Activated naive CD4-positive, alpha-beta T cell treated with anti-CD3 and anti-CD28 coated beads, Interleukin-2, amount 50 U/mL, for 16 hours (primary cell): Measurements from ENCODE around the gene PSENEN.

ENCODE experiments used
- DNase-seq: peaks from one replicate; pipeline ENCODE4 v3.0.0-alpha.2; 2020

PSENEN gene

DNA sequence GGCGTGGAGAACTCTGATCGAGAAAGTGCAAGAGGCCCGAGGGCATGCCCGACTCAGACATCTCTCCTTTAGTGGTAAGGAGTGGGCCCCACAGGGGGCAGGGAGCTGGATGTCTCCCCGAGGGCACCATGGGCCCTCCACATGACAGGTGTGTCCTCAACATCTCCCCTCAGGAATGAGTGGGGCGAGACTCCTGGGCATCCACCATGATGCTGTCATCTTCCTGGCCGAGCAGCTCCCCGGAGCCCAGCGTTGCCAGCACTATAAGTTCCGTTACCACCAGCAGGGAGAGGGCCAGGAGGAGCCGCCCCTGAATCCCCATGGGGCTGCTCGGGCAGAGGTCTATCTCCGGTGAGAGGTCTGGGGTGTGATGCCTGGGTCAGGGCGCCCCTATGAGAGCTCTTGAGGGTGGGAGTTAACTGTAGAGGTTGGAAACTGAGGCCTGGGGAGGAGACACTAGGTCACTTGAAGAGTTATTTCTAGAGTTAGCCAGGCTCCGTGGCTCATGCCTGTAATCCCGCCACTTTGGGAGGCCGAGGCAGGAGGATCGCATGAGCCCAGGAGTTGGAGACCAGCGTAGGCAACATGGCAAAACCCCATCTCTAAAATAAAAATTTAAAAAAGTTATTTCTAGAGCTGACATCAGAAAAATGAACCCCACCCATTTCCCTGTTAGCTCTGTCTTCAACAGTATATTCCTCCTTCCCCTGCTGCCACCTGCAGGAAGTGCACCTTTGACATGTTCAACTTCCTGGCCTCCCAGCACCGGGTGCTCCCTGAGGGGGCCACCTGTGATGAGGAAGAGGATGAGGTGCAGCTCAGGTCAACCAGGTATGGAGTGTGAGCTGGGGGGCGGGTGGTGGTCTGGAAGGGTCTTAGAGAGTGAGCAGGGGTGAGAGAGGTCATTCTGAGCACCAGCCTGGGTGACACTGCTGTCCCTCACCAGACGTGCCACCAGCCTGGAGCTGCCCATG is 8.3 kb upstream of the PSENEN start:
- DNase-seq = no peak

GRCh38 chr19:35738021-35738886 is 7.2 kb upstream of the PSENEN start:
- no peak for DNase-seq

GRCh38 chr19:35738887-35739229 is 6.6 kb upstream of the PSENEN start:
- DNase-seq = no peak

DNA sequence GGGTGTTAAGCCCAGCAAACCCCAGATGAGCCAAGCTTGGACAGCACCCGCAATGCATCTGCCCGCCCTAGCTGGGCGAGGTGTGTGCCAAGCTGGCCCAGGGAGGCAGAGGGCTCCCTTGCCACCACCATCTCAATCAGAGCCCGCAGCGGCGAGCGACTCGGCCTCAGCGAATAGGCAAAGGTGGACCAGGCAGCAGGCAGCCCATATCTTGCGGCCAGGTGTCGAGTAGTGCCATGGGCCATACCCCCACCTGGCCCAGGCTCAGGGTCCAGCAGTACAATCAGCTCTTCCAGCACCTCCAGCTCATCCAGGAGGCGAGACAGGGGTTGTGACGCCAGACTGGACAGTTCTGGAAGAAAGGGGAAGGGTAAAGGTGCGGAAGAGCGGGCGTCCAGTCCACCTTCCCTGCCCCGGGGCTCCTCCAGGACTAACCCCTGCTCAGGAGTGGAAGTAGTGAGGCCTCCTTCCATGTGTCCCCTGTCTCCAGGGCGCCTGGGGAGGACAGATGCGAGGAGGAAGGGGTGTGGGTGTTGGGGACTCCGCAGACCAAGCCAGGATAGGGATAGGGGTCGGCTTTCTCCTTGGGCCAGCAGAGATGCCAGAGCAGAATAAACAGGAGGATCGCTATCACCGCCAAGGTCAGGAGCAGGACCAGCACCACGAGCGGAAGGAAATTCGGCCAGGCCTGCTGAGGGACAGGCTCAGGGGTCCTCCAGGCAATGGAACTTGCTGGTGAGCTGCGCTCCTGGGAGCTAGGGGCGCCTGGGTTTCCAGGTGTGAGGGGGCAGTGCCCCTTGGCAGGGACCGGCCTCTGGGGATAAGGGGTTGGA is 6.0 kb upstream of the PSENEN start:
- DNase-seq = no peak

DNA sequence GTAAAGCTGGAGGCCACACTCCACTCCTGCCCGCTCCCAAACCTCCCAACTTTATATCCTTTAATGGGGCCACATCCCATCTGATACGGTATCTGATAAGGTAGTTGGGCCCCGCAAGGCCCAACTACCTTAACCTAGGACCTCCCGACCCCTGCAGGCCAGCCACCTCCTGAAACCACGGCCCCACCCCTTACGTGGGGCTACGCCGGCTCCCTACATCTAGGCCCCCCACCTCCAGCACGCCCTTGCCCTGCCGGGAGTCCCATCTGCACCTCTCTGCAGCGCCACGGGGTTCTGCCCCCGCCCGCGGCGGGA is 5.4 kb upstream of the PSENEN start:
- no peak for DNase-seq

DNA sequence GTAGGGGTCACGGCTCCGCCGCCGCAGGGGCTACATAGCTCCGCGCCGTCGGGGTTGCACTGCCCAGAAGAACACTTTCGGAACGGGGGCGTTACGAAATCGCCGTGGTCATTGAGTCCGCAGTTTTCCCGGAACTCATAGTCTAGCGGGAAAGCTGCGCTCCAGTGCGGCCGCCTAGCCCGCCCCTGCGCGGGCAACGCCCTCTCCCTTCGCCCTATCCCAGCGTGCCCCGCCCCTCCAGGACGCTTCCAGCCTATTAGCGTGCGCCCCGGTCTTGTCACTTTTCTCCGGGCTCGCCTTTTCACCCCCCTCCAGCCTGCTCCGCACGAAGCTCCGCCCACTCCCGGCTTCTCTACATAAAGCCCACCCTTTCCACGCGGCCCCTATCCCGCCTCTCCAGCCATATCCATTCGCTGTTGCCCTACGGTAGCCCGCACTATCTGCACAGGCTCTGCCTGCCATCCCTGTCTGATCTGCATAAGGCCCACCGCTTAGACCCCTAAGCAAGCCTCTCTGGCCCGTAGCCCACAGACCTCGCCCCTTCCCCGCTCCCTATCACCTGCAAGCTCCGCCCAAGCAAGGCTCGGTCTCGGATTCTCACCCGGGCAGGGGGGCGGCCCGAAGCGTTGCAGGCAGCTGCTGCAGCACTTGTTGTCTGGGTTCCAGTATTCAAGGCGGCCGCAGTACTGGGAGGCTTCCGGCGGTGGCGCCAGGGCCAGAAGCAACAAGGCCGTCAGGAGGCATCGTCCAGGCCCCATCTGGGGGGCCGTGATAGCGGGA is 4.8 kb upstream of the PSENEN start:
- peak; percentile 97 for DNase-seq

DNA sequence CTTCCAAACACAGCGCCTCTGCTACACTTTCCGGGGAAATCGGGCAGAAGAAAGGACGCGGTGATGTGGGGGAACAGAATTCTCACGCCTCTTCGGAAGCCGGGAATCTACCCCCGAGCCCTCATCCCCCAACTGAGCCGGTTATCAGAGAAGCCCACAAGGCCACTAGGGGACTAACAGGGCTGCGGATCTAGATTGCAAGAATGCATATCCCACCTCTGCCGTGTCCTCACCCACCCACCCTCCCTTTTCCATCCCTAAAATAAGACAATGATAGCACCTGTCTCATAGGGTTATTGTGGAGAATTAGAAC is 4.3 kb upstream of the PSENEN start:
- no peak for DNase-seq

DNA sequence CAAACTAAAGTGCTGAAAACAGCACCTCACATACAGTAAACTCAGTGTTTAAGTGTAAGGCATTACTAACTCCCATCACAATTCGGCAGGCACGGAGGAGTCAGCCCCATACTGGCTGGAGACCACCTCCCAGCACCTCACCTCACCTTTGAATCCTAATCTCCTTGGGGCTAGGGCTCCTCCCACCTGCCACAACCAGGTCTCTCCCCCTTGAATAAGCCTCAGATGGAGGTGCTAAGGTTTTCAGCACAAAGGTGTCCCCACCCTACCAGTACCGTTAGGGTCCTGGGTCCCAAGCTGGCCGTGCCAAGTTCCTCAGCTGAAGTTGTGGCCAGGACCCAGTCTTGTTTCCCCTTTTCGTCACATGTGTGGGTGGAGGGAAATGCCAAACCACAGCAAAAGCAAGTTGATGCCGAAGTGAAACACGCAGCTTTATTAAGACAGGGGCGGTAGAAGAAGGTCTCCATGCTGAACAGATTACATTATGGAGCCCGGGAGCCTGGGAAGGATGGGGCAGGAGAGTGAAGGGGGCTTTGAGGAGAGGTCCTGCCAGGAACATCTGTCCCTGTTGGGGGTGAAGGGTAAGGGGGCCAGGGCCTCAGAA is 3.2 kb upstream of the PSENEN start, which contains the start of gene IGFLR1:
Gene IGFLR1 (minus strand): TSS at position 332 of the 604 bp plus-strand sequence. CDS start 1,272 bp downstream, outside the sequence.
- peak; percentile 71 for DNase-seq

DNA sequence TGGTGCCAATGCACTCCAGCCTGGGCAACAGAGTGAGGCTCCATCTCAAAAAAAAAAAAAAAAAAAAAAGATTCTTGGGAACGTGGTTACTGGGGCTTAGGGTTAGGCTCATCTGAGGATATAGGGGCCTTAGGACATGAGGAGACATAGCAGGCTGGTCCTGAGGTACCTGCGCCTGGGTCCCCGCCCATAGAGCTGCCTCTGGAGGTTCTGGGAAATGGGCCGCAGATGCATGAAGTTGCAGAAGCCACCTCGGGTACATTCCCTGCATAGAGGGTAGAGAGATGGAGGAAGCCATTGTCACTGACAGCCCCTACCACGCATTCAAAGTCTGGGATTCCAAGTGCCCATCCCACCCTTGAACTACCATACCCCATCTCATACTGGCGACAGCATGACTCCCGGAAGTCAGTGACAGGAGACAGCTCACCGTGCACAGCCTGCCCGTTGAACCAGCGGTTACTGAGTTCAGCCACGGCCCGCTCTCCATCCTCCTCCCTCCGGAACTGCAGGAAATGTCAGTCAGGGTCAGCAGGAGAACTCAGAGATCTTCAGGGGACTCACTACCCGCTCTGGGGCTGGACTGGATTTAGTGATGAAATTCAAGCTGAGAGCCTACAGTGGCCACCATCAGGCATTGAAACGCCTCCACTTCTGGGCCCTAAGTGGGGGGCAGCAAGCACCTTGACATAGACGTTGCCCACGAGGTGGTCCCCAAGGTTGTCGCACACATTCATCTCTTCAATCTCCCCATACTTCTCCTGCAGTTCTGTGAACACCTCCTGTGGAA is 1.6 kb upstream of the PSENEN start:
- DNase-seq = no peak

GRCh38 chr19:35744430-35745327 is 772 bp upstream of the PSENEN start:
- DNase-seq = peak; percentile 92

DNA sequence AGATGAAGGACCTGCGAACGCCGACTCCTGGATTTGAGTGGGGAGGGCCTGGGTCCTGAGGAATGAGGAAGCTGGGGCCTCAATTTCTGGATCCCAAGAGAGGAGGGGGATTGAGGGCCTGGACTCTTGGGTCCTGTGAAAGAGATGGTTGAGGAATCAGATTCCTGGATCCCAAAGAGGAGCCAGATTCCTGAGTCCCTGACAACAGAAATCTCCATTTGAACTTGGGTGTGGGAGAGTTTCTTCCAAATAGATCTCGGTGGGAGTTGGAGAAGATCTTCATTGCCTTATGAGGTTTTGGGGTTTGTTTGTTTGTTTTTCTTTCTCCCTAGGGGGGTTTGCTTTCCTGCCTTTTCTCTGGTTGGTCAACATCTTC is 624 bp downstream of the PSENEN start:
- no peak for DNase-seq

DNA sequence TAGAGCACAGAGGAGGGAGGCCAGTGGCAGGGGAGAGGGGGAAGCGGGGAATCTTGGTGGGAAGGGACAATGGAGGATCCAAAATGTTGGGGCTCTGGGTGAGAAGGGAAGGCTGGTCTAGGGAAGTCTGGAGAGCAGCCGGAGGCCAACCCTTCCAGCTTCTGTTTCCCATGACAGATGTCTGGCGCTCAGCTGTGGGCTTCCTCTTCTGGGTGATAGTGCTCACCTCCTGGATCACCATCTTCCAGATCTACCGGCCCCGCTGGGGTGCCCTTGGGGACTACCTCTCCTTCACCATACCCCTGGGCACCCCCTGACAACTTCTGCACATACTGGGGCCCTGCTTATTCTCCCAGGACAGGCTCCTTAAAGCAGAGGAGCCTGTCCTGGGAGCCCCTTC is 1.1 kb downstream of the PSENEN start:
- DNase-seq = no peak

DNA sequence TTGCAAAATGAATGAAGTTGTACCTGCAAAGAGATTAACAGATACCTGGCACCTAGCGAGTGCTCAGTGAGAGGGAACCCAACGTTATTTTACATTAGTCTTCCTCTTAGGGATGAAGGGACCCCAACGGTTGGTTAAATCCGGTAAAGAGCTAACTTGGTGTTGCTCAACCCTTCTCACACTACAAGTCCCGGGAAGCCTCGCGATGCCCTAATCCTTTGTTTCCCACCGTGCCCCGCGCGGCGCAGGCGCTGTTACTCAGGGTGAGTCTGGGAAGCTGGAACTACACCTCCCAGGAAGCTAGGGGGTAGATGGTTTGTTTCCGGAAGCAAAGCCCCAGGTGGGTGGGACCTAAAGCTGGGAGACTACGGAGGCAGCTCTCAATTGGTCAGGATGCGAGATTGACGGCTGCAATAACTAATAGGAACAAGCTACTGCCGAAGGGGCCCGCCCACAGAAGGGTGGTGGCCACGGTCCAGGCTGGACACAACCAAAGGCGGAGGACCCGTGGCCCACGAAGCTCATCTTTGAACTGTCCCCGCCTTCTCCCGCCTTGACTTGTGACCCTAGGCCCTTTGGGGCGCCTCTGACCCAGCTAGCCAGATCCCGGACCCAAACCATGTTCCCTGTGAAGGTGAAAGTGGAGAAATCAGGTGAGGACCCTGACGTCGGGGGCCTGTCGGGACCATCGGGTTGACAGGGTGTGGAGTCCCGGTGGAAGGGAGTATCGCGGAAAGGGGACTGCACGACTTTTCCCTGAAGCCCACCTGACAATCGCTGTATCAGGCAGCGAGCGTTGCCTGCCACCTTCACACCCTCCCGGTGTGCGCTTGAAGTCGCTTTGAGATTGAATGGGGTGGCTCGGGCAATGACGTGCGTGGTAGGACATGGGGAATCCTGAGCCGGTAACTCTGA is 2.9 kb downstream of the PSENEN start, which contains the start of gene LIN37:
Gene LIN37 (plus strand): TSS at position 471 of the 915 bp plus-strand sequence. CDS start 149 bp downstream, at position 620.
- peak; percentile 99 for DNase-seq

DNA sequence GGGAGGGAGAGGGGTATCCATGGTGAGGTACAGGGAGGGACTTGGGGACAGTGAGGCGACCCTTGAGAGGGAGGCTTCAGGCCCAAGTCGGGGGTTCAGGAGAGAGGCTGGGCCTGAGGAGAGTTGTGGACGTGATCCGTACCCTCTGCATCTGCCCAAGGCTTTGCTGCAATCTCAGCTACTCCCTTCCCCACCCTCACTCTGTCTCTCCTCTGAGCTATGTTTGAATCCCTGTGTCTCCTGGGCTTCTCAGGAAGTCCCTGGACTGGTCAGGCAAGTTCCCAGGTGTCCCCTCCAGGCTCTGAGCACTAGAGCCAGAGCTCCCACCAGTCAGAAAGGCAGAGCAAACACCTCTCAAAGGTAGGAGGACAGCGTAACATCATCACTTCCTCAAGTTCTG is 4.7 kb downstream of the PSENEN start:
- DNase-seq = no peak

DNA sequence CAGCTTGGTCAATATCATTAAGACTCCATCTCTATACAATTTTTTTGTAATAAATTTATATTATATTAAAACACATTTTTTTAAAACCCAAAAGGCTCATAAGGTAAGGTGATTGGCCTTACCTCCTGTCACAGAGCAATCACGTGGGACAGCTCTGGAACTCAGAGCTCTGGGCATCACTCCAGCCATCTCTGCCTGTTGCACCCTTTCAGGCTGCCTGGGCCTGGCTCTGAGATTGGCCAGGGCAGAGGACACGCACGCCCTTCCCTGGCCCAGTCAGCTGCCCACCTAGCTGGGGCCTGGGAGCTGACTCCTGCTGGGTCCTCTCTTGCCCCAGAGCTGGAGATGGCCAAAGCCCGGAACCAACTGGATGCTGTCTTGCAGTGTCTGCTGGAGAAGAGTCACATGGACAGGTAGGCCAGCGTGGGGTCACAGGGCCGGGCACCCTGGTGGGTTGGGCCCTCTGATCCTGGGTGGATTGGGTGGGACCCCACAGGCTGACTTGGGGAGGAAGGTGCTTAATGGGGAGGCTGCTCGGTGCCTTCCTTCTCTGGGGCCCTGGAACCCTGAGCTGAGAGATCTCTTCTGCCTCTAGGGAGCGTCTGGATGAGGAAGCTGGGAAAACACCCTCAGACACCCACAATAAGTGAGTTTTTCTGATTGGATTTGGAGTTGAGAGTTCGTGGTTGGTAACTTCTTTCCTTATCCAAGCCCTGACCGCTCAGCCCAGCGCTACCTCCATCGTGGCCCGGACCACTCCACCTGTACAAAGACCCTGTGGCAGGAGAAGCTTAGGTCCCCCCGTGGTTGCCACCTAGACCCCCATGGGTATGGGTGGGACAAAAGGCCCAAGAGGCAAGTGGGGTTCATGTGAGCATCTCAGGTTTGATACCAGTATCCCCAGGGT is 6.6 kb downstream of the PSENEN start:
- no peak for DNase-seq

- no peak for DNase-seq
Measured at GRCh38 chr19:35752746-35753350, 7.4 kb downstream of the PSENEN start.
